ENCODE results near the gene CYP2A6.
"Not testable (repeated sequence)": the region's sequence is repeated elsewhere in the genome, so short reads cannot be mapped to it uniquely, and the experiment has no call there.

Gene CYP2A6

DNA sequence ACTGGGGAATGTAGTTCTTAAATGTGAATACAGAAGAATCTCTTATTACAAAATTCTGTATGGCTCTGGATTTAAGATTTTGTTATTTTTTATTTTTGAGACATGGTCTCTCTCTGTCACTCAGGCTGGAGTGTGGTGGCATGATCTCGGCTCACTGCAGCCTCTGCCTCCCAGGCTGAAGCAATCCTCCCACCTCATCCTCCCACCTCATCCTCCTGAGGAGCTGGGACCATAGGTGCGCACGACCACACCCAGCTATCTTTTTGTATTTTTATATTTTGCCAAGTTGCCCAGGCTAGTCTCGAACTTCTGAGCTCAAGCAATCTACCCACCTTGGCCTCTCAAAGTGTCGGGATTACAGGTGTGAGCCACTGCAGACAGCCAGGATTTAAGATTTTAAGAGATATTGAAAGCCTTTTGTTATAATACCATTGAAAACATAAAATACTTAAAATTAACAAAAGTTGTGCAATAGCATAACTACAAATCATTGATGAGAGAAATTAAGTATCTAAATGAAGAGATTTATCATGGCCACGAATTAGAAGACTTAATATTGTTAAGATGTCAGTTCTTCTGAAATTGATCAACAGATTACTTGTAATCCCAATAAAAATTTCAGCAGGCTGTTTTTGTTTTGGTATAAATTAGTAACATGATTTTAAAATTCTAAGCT lies 13.4 kb downstream of the CYP2A6 start:
- H3K36me3 ChIP-seq, result no peaks in the 10 kb centered on the region
- no peaks in the 10 kb centered on the region for H3K4me1 ChIP-seq
- TF ChIP-seq, protein P1, sequence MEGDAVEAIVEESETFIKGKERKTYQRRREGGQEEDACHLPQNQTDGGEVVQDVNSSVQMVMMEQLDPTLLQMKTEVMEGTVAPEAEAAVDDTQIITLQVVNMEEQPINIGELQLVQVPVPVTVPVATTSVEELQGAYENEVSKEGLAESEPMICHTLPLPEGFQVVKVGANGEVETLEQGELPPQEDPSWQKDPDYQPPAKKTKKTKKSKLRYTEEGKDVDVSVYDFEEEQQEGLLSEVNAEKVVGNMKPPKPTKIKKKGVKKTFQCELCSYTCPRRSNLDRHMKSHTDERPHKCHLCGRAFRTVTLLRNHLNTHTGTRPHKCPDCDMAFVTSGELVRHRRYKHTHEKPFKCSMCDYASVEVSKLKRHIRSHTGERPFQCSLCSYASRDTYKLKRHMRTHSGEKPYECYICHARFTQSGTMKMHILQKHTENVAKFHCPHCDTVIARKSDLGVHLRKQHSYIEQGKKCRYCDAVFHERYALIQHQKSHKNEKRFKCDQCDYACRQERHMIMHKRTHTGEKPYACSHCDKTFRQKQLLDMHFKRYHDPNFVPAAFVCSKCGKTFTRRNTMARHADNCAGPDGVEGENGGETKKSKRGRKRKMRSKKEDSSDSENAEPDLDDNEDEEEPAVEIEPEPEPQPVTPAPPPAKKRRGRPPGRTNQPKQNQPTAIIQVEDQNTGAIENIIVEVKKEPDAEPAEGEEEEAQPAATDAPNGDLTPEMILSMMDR (IDR thresholded peaks at IDR 0.05), result no peak
- no peaks in the 10 kb centered on the region for H3K27me3 ChIP-seq
- no peaks in the 10 kb centered on the region for H3K9me3 ChIP-seq
- H3K27ac ChIP-seq, result no peak overlapping the region
- intact Hi-C loops (cut with DNase I; ENCODE audit: low total_unique reads), result no loop called here
- H3K4me3 ChIP-seq, result no peak overlapping the region
- no peak for DNase-seq

DNA sequence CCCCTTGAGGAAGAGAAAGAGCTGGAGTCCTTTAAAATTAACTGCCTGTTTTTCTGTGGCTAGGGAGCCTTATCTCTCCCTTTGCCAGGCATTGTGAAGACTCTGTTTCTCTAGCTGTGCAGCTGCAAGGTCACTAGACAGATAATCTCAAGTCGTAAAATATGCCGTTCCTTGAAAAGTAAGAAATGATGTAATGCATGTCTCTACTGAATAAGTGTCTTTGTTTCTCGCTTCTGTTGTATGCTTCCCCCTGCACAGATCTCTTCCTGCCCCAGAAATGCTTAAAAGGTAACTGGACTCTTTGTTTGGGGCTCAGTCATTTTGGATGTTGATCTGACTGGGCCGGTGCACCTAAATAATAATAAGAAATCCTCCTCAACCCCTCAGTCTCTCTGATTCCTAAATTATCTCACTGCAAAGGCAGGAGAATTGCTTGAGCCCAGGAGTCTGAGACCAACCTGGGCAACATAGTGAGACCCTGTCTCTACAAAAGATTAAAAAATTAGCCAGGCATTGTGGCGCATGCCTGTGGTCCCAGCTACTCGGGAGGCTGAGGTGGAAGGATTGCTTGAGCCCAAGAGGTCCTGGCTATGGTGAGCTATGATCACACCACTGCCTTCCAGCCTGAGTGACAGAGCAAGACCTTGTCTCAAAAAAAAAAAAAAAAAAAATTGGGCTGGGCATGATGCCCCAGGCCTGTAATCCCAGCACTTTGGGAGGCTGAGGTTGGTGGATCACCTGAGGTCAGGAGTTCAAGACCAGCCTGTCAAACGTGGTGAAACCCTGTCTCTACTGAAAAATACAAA lies 16.3 kb downstream of the CYP2A6 start:
- H3K27me3 ChIP-seq; H3K36me3 ChIP-seq; H3K4me1 ChIP-seq; H3K9me3 ChIP-seq; DNase-seq; H3K27ac ChIP-seq; H3K4me3 ChIP-seq; intact Hi-C loops (cut with DNase I; ENCODE audit: low total_unique reads): not testable (repeated sequence)

GRCh38 chr19:40832431-40832790 lies 17.8 kb downstream of the CYP2A6 start:
- H3K4me1 ChIP-seq; H3K27ac ChIP-seq; intact Hi-C loops (cut with DNase I; ENCODE audit: low total_unique reads); H3K4me3 ChIP-seq; H3K27me3 ChIP-seq; H3K9me3 ChIP-seq; DNase-seq: not testable (repeated sequence)
- H3K36me3 ChIP-seq, result peaks cover 5 to 17% (median 15%) of the 10 kb centered on the region in 3 donors

GRCh38 chr19:40831502-40832430 lies 18.5 kb downstream of the CYP2A6 start:
- TF ChIP-seq, protein P1 (IDR thresholded peaks at IDR 0.05), result no peak
- Histone ChIP-seq H3K27ac (no peak overlapping the region), H3K27me3 (no peaks in the 10 kb centered on the region), H3K9me3 (no peaks in the 10 kb centered on the region), H3K4me1 (no peaks in the 10 kb centered on the region), H3K4me3 (no peak overlapping the region), H3K36me3 (peaks cover 11 to 23% (median 21%) of the 10 kb centered on the region in 3 donors)
- no peak for DNase-seq
- intact Hi-C loops (cut with DNase I; ENCODE audit: low total_unique reads), result no loop called here

GRCh38 chr19:40830741-40831140 lies 19.5 kb downstream of the CYP2A6 start:
- H3K4me1 ChIP-seq; DNase-seq; H3K27me3 ChIP-seq; H3K4me3 ChIP-seq; H3K9me3 ChIP-seq; H3K27ac ChIP-seq; intact Hi-C loops (cut with DNase I; ENCODE audit: low total_unique reads): not testable (repeated sequence)
- H3K36me3 ChIP-seq, result peaks cover 11 to 27% (median 23%) of the 10 kb centered on the region in 3 donors

DNA sequence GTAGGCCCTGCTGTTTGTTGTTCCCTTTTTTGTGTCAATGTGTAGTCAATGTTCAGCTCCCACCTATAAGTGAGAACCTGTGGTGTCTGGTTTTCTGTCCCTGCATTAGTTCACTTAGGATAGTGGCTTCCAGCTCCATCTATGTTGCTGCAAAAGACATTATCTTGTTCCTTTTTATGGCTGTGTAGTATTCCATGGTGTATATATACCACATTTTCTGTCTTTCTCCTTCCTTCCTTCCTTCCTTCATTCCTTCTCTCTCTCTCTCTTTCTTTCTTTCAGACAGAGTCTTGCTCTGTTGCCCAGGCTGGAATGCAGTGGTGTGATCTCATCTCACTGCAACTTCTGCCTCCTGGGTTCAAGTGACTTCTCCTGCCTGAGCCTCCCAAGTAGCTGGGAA lies 21.0 kb downstream of the CYP2A6 start:
- intact Hi-C loops (cut with DNase I; ENCODE audit: low total_unique reads), result no loop called here
- no peak overlapping the region for H3K4me3 ChIP-seq
- no peaks in the 10 kb centered on the region for H3K27me3 ChIP-seq

More for the DNA sequence above, 21.0 kb downstream of the CYP2A6 start:
- no peaks in the 10 kb centered on the region for H3K9me3 ChIP-seq
- no peak overlapping the region for H3K27ac ChIP-seq
- H3K36me3 ChIP-seq, result peaks cover 11 to 27% (median 23%) of the 10 kb centered on the region in 3 donors
- TF ChIP-seq, protein P1 (IDR thresholded peaks at IDR 0.05), result no peak
- no peaks in the 10 kb centered on the region for H3K4me1 ChIP-seq
- no peak for DNase-seq
